GM21367 (cell line): ENCODE measurements around the gene XPNPEP2.

Experiments used
- ATAC-seq: cut with Tn5 transposase; IDR thresholded peaks from one replicate; pipeline ENCODE4 v1.9.1; 2021; ENCODE audit not compliant: unreplicated experiment

The XPNPEP2 gene

GRCh38 chrX:129738466-129739308, at the start of gene XPNPEP2:
Gene XPNPEP2 (plus strand): TSS chrX:129738979. CDS start chrX:129739214, 235 bp downstream.
- no peak for ATAC-seq

- no peak for ATAC-seq
Measured at GRCh38 chrX:129689796-129690195, 49.0 kb upstream of the XPNPEP2 start.

GRCh38 chrX:129690435-129690834, 48.3 kb upstream of the XPNPEP2 start:
- ATAC-seq: no peak

GRCh38 chrX:129693354-129693753, 45.4 kb upstream of the XPNPEP2 start:
- no peak for ATAC-seq

GRCh38 chrX:129694805-129695204, 44.0 kb upstream of the XPNPEP2 start:
- ATAC-seq: no peak

- no peak for ATAC-seq
Measured at GRCh38 chrX:129695535-129695934, 43.2 kb upstream of the XPNPEP2 start.

- no peak for ATAC-seq
Measured at GRCh38 chrX:129695937-129696336, 42.8 kb upstream of the XPNPEP2 start.

- no peak for ATAC-seq
Measured at GRCh38 chrX:129696463-129697155, 42.2 kb upstream of the XPNPEP2 start.

GRCh38 chrX:129697204-129697829, 41.5 kb upstream of the XPNPEP2 start:
- ATAC-seq: no peak

- ATAC-seq: no peak
Measured at GRCh38 chrX:129698150-129698549, 40.6 kb upstream of the XPNPEP2 start.

GRCh38 chrX:129700536-129700935, 38.2 kb upstream of the XPNPEP2 start:
- no peak for ATAC-seq

GRCh38 chrX:129701624-129702069, 37.1 kb upstream of the XPNPEP2 start:
- ATAC-seq: no peak

- no peak for ATAC-seq
Measured at GRCh38 chrX:129704491-129704890, 34.3 kb upstream of the XPNPEP2 start.

GRCh38 chrX:129705377-129705925, 33.3 kb upstream of the XPNPEP2 start:
- ATAC-seq: no peak

- ATAC-seq: no peak
Measured at GRCh38 chrX:129705988-129706387, 32.8 kb upstream of the XPNPEP2 start.

GRCh38 chrX:129706400-129707072, 32.2 kb upstream of the XPNPEP2 start:
- ATAC-seq: no peak

GRCh38 chrX:129714581-129714980, 24.2 kb upstream of the XPNPEP2 start:
- ATAC-seq: no peak

GRCh38 chrX:129716507-129716906, 22.3 kb upstream of the XPNPEP2 start:
- ATAC-seq: no peak

- no peak for ATAC-seq
Measured at GRCh38 chrX:129717892-129718291, 20.9 kb upstream of the XPNPEP2 start.

GRCh38 chrX:129718676-129719075, 20.1 kb upstream of the XPNPEP2 start:
- ATAC-seq: no peak

- ATAC-seq: no peak
Measured at GRCh38 chrX:129719268-129719667, 19.5 kb upstream of the XPNPEP2 start.
